ENCODE results near the gene DRP2. TPM values are rescaled to one million over a fixed set of nuclear protein-coding genes. Genes with fewer than 3 reads are reported as not detected.
"Not testable (repeated sequence)": the region's sequence is repeated elsewhere in the genome, so short reads cannot be mapped to it uniquely, and the experiment has no call there.

The DRP2 gene
- polyA plus RNA-seq, 4 donors: 0.21 to 1.3 TPM; not detected in 2

DNA sequence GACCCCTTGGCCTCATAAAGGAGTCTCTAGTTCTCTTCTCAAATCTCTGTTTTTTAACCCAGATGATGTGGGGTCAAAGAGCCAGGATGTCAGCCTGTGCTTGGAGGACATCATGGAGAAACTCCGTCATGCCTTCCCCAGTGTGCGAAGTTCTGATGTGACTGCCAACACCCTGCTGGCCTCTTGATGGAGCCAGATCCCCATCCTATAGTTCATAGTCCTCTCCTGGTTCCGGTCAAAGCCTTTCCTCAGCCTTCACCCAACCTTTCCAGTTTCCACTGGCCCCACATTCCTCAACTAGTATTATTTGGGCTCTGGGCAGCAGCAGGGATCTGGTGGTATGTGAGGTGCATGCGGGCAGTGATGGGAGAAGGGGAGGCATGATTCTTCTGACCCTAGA is 40.8 kb downstream of the DRP2 start:
- H3K27me3 ChIP-seq (ENCODE audit: control insufficient read depth in 3 of 3, insufficient read depth in 3 of 3, low read length in 3 of 3): no peaks in the 10 kb centered on the region
- H3K4me3 ChIP-seq (ENCODE audit: low read depth in 1 of 3, low read length in 3 of 3): no peak overlapping the region
- H3K4me1 ChIP-seq (ENCODE audit: control insufficient read depth in 3 of 3, insufficient read depth in 2 of 3, low read depth in 1 of 3, low read length in 2 of 3): no peaks in the 10 kb centered on the region
- H3K36me3 ChIP-seq (ENCODE audit: control insufficient read depth in 3 of 3, insufficient read depth in 2 of 3, low read depth in 1 of 3, low read length in 3 of 3): no peaks in the 10 kb centered on the region
- FAIRE-seq: no peak
- 45 to 69% (median 46%) methylated on average over 2 to 4 of the region's 4 CpGs for WGBS, 3 donors
- no peaks in the 10 kb centered on the region for H3K9me3 ChIP-seq (ENCODE audit: control insufficient read depth in 2 of 2, insufficient read depth in 1 of 2, low read depth in 1 of 2, low read length in 1 of 2)
- DNase-seq: peak; percentile 9 to 26
- H3K27ac ChIP-seq (ENCODE audit: low read depth in 1 of 3, low read length in 2 of 3): no peak overlapping the region

GRCh38 chrX:101262590-101262989 is 43.0 kb downstream of the DRP2 start:
- Histone ChIP-seq H3K4me1 (ENCODE audit: control insufficient read depth in 3 of 3, insufficient read depth in 2 of 3, low read depth in 1 of 3, low read length in 2 of 3) (no peaks in the 10 kb centered on the region), H3K4me3 (ENCODE audit: low read depth in 1 of 3, low read length in 3 of 3) (no peak overlapping the region), H3K9me3 (ENCODE audit: control insufficient read depth in 2 of 2, insufficient read depth in 1 of 2, low read depth in 1 of 2, low read length in 1 of 2) (no peaks in the 10 kb centered on the region), H3K36me3 (ENCODE audit: control insufficient read depth in 3 of 3, insufficient read depth in 2 of 3, low read depth in 1 of 3, low read length in 3 of 3) (no peaks in the 10 kb centered on the region), H3K27me3 (ENCODE audit: control insufficient read depth in 3 of 3, insufficient read depth in 3 of 3, low read length in 3 of 3) (no peaks in the 10 kb centered on the region), H3K27ac (ENCODE audit: low read depth in 1 of 3, low read length in 2 of 3) (no peak overlapping the region)
- DNase-seq (no peak), FAIRE-seq (no peak)
- WGBS, 3 donors: 85 to 93% (median 91%) methylated on average over 4 of the region's 4 CpGs

- DNase-seq (no peak), FAIRE-seq (no peak)
- Histone ChIP-seq H3K4me3 (ENCODE audit: low read depth in 1 of 3, low read length in 3 of 3) (no peak overlapping the region), H3K9me3 (ENCODE audit: control insufficient read depth in 2 of 2, insufficient read depth in 1 of 2, low read depth in 1 of 2, low read length in 1 of 2) (no peaks in the 10 kb centered on the region), H3K27ac (ENCODE audit: low read depth in 1 of 3, low read length in 2 of 3) (no peak overlapping the region), H3K4me1 (ENCODE audit: control insufficient read depth in 3 of 3, insufficient read depth in 2 of 3, low read depth in 1 of 3, low read length in 2 of 3) (no peaks in the 10 kb centered on the region), H3K27me3 (ENCODE audit: control insufficient read depth in 3 of 3, insufficient read depth in 3 of 3, low read length in 3 of 3) (no peaks in the 10 kb centered on the region), H3K36me3 (ENCODE audit: control insufficient read depth in 3 of 3, insufficient read depth in 2 of 3, low read depth in 1 of 3, low read length in 3 of 3) (no peaks in the 10 kb centered on the region)
- WGBS, 3 donors: 59 to 82% (median 75%) methylated on average over 2 of the region's 2 CpGs
Observed at GRCh38 chrX:101263766-101264165, 44.2 kb downstream of the DRP2 start.

- Histone ChIP-seq H3K27ac (ENCODE audit: low read depth in 1 of 3, low read length in 2 of 3) (no peak overlapping the region), H3K4me3 (ENCODE audit: low read depth in 1 of 3, low read length in 3 of 3) (no peak overlapping the region), H3K36me3 (ENCODE audit: control insufficient read depth in 3 of 3, insufficient read depth in 2 of 3, low read depth in 1 of 3, low read length in 3 of 3) (no peaks in the 10 kb centered on the region), H3K27me3 (ENCODE audit: control insufficient read depth in 3 of 3, insufficient read depth in 3 of 3, low read length in 3 of 3) (no peaks in the 10 kb centered on the region), H3K9me3 (ENCODE audit: control insufficient read depth in 2 of 2, insufficient read depth in 1 of 2, low read depth in 1 of 2, low read length in 1 of 2) (no peaks in the 10 kb centered on the region), H3K4me1 (ENCODE audit: control insufficient read depth in 3 of 3, insufficient read depth in 2 of 3, low read depth in 1 of 3, low read length in 2 of 3) (no peaks in the 10 kb centered on the region)
- FAIRE-seq (no peak), DNase-seq (no peak)
- 69 to 75% (median 71%) methylated on average over 5 of the region's 5 CpGs for WGBS, 3 donors
Observed at GRCh38 chrX:101265869-101266428, 46.4 kb downstream of the DRP2 start.

DNA sequence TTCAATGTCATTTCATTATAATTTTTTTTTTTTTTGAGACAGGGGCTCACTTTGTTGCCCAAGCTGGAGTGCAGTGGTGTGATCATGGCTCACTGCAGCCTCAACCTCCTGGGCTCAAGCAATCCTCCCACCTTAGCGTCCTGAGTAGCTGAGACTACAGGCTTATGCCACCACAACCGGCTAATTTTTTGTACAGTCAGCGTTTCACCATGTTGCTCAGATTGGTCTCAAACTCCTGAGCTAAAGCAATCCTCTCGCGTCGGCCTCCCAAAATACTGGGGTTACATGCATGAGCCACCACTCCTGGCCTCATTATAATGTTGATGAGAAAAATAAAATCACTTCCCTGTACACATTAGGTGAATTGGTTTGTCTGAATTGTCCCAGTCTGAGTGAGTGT is 54.6 kb downstream of the DRP2 start:
- FAIRE-seq: no peak
- H3K27ac ChIP-seq (ENCODE audit: low read depth in 1 of 3, low read length in 2 of 3): no peak overlapping the region
- H3K36me3 ChIP-seq (ENCODE audit: control insufficient read depth in 3 of 3, insufficient read depth in 2 of 3, low read depth in 1 of 3, low read length in 3 of 3): no peaks in the 10 kb centered on the region
- no peak overlapping the region for H3K4me3 ChIP-seq (ENCODE audit: low read depth in 1 of 3, low read length in 3 of 3)
- no peak for DNase-seq
- 89 to 96% (median 91%) methylated on average over 6 of the region's 6 CpGs for WGBS, 3 donors
- no peaks in the 10 kb centered on the region for H3K9me3 ChIP-seq (ENCODE audit: control insufficient read depth in 2 of 2, insufficient read depth in 1 of 2, low read depth in 1 of 2, low read length in 1 of 2)
- H3K27me3 ChIP-seq (ENCODE audit: control insufficient read depth in 3 of 3, insufficient read depth in 3 of 3, low read length in 3 of 3): no peaks in the 10 kb centered on the region
- H3K4me1 ChIP-seq (ENCODE audit: control insufficient read depth in 3 of 3, insufficient read depth in 2 of 3, low read depth in 1 of 3, low read length in 2 of 3): no peaks in the 10 kb centered on the region

GRCh38 chrX:101276238-101276637 is 56.7 kb downstream of the DRP2 start:
- no peak for DNase-seq
- Histone ChIP-seq H3K36me3 (ENCODE audit: control insufficient read depth in 3 of 3, insufficient read depth in 2 of 3, low read depth in 1 of 3, low read length in 3 of 3) (no peaks in the 10 kb centered on the region), H3K27ac (ENCODE audit: low read depth in 1 of 3, low read length in 2 of 3) (no peak overlapping the region), H3K4me1 (ENCODE audit: control insufficient read depth in 3 of 3, insufficient read depth in 2 of 3, low read depth in 1 of 3, low read length in 2 of 3) (no peaks in the 10 kb centered on the region), H3K27me3 (ENCODE audit: control insufficient read depth in 3 of 3, insufficient read depth in 3 of 3, low read length in 3 of 3) (no peaks in the 10 kb centered on the region), H3K9me3 (ENCODE audit: control insufficient read depth in 2 of 2, insufficient read depth in 1 of 2, low read depth in 1 of 2, low read length in 1 of 2) (no peaks in the 10 kb centered on the region), H3K4me3 (ENCODE audit: low read depth in 1 of 3, low read length in 3 of 3) (no peak overlapping the region)
- FAIRE-seq: no peak
- WGBS, 3 donors: 71 to 92% (median 82%) methylated on average over 2 of the region's 2 CpGs

GRCh38 chrX:101287402-101287801 is 67.8 kb downstream of the DRP2 start:
- peaks cover 1 to 2% of the 10 kb centered on the region in 2 donors for H3K9me3 ChIP-seq (ENCODE audit: control insufficient read depth in 2 of 2, insufficient read depth in 1 of 2, low read depth in 1 of 2, low read length in 1 of 2)
- no peak overlapping the region for H3K27ac ChIP-seq (ENCODE audit: low read depth in 1 of 3, low read length in 2 of 3)
- 5 to 22% (median 14%) methylated on average over 2 of the region's 2 CpGs for WGBS, 3 donors
- no peaks in the 10 kb centered on the region for H3K36me3 ChIP-seq (ENCODE audit: control insufficient read depth in 3 of 3, insufficient read depth in 2 of 3, low read depth in 1 of 3, low read length in 3 of 3)
- peaks cover 0 to 9% (median 1%) of the 10 kb centered on the region in 3 donors for H3K27me3 ChIP-seq (ENCODE audit: control insufficient read depth in 3 of 3, insufficient read depth in 3 of 3, low read length in 3 of 3)
- peak; percentile 32 to 49 for DNase-seq
- no peak overlapping the region for H3K4me3 ChIP-seq (ENCODE audit: low read depth in 1 of 3, low read length in 3 of 3)
- FAIRE-seq: no peak
- no peaks in the 10 kb centered on the region for H3K4me1 ChIP-seq (ENCODE audit: control insufficient read depth in 3 of 3, insufficient read depth in 2 of 3, low read depth in 1 of 3, low read length in 2 of 3)

GRCh38 chrX:101290957-101291603 is 71.5 kb downstream of the DRP2 start, which contains the start of gene TAF7L:
Gene TAF7L (minus strand): TSS chrX:101291334. CDS start chrX:101287543, 3,791 bp downstream.
- H3K4me3 ChIP-seq (ENCODE audit: low read depth in 1 of 3, low read length in 3 of 3): no peak within 1 kb of the TSS
- peaks cover 0 to 11% (median 2%) of the 10 kb centered on the region in 3 donors for H3K27me3 ChIP-seq (ENCODE audit: control insufficient read depth in 3 of 3, insufficient read depth in 3 of 3, low read length in 3 of 3)
- no peak for FAIRE-seq
- H3K9me3 ChIP-seq (ENCODE audit: control insufficient read depth in 2 of 2, insufficient read depth in 1 of 2, low read depth in 1 of 2, low read length in 1 of 2): peaks cover 1 to 4% of the 10 kb centered on the region in 2 donors
- no peaks in the 10 kb centered on the region for H3K36me3 ChIP-seq (ENCODE audit: control insufficient read depth in 3 of 3, insufficient read depth in 2 of 3, low read depth in 1 of 3, low read length in 3 of 3)
- DNase-seq: peak in 1 of 2 donors; percentile 5
- H3K4me1 ChIP-seq (ENCODE audit: control insufficient read depth in 3 of 3, insufficient read depth in 2 of 3, low read depth in 1 of 3, low read length in 2 of 3): no peaks in the 10 kb centered on the region
- H3K27ac ChIP-seq (ENCODE audit: low read depth in 1 of 3, low read length in 2 of 3): no peak within 1 kb of the TSS
- 22 to 58% (median 57%) methylated on average over 39 to 75 of the region's 75 CpGs for WGBS, 3 donors

DNA sequence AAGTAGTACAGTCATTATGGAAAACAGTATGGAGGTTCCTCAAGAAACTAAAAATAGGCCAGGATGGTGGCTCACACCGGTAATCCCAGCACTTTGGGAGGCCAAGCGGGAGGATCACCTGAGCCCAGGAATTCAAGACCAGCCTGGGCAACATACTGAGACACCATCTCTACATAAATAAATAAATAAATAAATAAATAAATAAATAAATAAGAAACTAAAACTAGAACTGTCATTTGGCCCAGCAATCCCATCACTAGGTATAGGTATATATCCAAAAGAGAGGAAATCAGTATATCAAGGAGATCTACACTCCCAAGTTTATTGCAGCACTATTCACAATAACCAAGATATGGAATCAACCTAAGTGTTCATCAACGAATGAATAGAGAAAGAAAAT is 76.0 kb downstream of the DRP2 start:
- not testable (repeated sequence) for H3K27me3 ChIP-seq (ENCODE audit: control insufficient read depth in 3 of 3, insufficient read depth in 3 of 3, low read length in 3 of 3); H3K4me3 ChIP-seq (ENCODE audit: low read depth in 1 of 3, low read length in 3 of 3); DNase-seq; H3K36me3 ChIP-seq (ENCODE audit: control insufficient read depth in 3 of 3, insufficient read depth in 2 of 3, low read depth in 1 of 3, low read length in 3 of 3); H3K27ac ChIP-seq (ENCODE audit: low read depth in 1 of 3, low read length in 2 of 3); FAIRE-seq; H3K4me1 ChIP-seq (ENCODE audit: control insufficient read depth in 3 of 3, insufficient read depth in 2 of 3, low read depth in 1 of 3, low read length in 2 of 3); H3K9me3 ChIP-seq (ENCODE audit: control insufficient read depth in 2 of 2, insufficient read depth in 1 of 2, low read depth in 1 of 2, low read length in 1 of 2)
- WGBS, 3 donors: 87 to 94% (median 93%) methylated on average over 3 of the region's 3 CpGs
